Omental fat pad (tissue), 4 donors: ENCODE data around the gene MAPKAP1. TPM values are rescaled to one million over a fixed set of nuclear protein-coding genes. Genes with fewer than 3 reads are reported as not detected.

Source experiments
- ATAC-seq: fragments of 150-250 bp; one replicate; pipeline ENCODE4 v1.9.1; 2016; ENCODE audit warnings: mild to moderate bottlenecking, moderate library complexity; ENCODE audit not compliant: low FRiP score
- DNase-seq: peaks from one replicate; pipeline ENCODE4 v3.0.0-alpha.2; 2019; ENCODE audit warnings: low spot score
- CTCF ChIP-seq, 3 donors: fragments of 450-650 bp; IDR thresholded peaks; one replicate each; pipeline ENCODE4 v1.5.1; 2016 to 2017; ENCODE audit warnings: antibody characterized with exemption in 3 of 3, mild to moderate bottlenecking in 3 of 3, moderate library complexity in 2 of 3
- total RNA-seq, 4 donors: library from RNA; depleted of rRNA; stranded (reverse); fragments of >200 nt; gene quantifications; one replicate each; pipeline ENCODE4 v1.1.0, GENCODE V29; 2016

Gene MAPKAP1
- total RNA-seq, 4 donors from 2014 or later, result 60.0 to 78.0 (median 72.9) TPM

GRCh38 chr9:125444956-125445506, 262.0 kb downstream of the MAPKAP1 start:
- DNase-seq (no peak), ATAC-seq (no peak)
- TF ChIP-seq CTCF (IDR thresholded peaks at IDR 0.05), result no peak

- DNase-seq (no peak), ATAC-seq (no peak)
- no peak for TF ChIP-seq CTCF (IDR thresholded peaks at IDR 0.05)
These were observed 262.8 kb downstream of the MAPKAP1 start for GRCh38 chr9:125444166-125444565.

- no peak for ATAC-seq
- no peak for DNase-seq
- no peak for TF ChIP-seq CTCF (IDR thresholded peaks at IDR 0.05)
These were observed 263.6 kb downstream of the MAPKAP1 start for GRCh38 chr9:125443367-125443766.

- no peak for DNase-seq
- no peak for ATAC-seq
- TF ChIP-seq CTCF (IDR thresholded peaks at IDR 0.05), result no peak
These were observed 264.6 kb downstream of the MAPKAP1 start for GRCh38 chr9:125442452-125442851.

GRCh38 chr9:125440411-125440810, 266.6 kb downstream of the MAPKAP1 start:
- ATAC-seq (no peak), DNase-seq (no peak)
- no peak for TF ChIP-seq CTCF (IDR thresholded peaks at IDR 0.05)

- no peak for TF ChIP-seq CTCF (IDR thresholded peaks at IDR 0.05)
- DNase-seq, result no peak
- ATAC-seq, result no peak
These were observed 267.4 kb downstream of the MAPKAP1 start for GRCh38 chr9:125439434-125440272.
